Measurements from ENCODE around the gene PCSK5. TPM values are rescaled to one million over a fixed set of nuclear protein-coding genes. Genes with fewer than 3 reads are reported as not detected.

PCSK5 gene
- total RNA-seq, 1 experiment from 2014 or later = 2.1 TPM

GRCh38 chr9:76181020-76181641 lies 290.7 kb downstream of the PCSK5 start:
- peak; percentile 93 for DNase-seq (ENCODE audit: low read depth)

GRCh38 chr9:76181781-76182180 lies 291.3 kb downstream of the PCSK5 start:
- no peak for DNase-seq (ENCODE audit: low read depth)

GRCh38 chr9:76185432-76185831 lies 295.0 kb downstream of the PCSK5 start:
- DNase-seq (ENCODE audit: low read depth) = no peak

GRCh38 chr9:76188286-76188685 lies 297.8 kb downstream of the PCSK5 start:
- DNase-seq (ENCODE audit: low read depth) = no peak

GRCh38 chr9:76188905-76189304 lies 298.4 kb downstream of the PCSK5 start:
- no peak for DNase-seq (ENCODE audit: low read depth)

GRCh38 chr9:76191493-76191892 lies 301.0 kb downstream of the PCSK5 start:
- no peak for DNase-seq (ENCODE audit: low read depth)

GRCh38 chr9:76192013-76192412 lies 301.5 kb downstream of the PCSK5 start:
- no peak for DNase-seq (ENCODE audit: low read depth)

GRCh38 chr9:76194896-76195295 lies 304.4 kb downstream of the PCSK5 start:
- no peak for DNase-seq (ENCODE audit: low read depth)

- DNase-seq (ENCODE audit: low read depth) = no peak
Measured at GRCh38 chr9:76198336-76198735, 307.9 kb downstream of the PCSK5 start.

- DNase-seq (ENCODE audit: low read depth) = no peak
Measured at GRCh38 chr9:76200315-76200714, 309.8 kb downstream of the PCSK5 start.

- DNase-seq (ENCODE audit: low read depth) = no peak
Measured at GRCh38 chr9:76200745-76201144, 310.3 kb downstream of the PCSK5 start.

- DNase-seq (ENCODE audit: low read depth) = no peak
Measured at GRCh38 chr9:76203373-76203772, 312.9 kb downstream of the PCSK5 start.

GRCh38 chr9:76206821-76207220 lies 316.3 kb downstream of the PCSK5 start:
- DNase-seq (ENCODE audit: low read depth) = no peak

- DNase-seq (ENCODE audit: low read depth) = peak; percentile 42
Measured at GRCh38 chr9:76213751-76214150, 323.3 kb downstream of the PCSK5 start.

- DNase-seq (ENCODE audit: low read depth) = peak; percentile 86
Measured at GRCh38 chr9:76215066-76215465, 324.6 kb downstream of the PCSK5 start.

- peak; percentile 96 for DNase-seq (ENCODE audit: low read depth)
Measured at GRCh38 chr9:76216161-76216649, 325.7 kb downstream of the PCSK5 start.

GRCh38 chr9:76218117-76218885 lies 327.8 kb downstream of the PCSK5 start:
- no peak for DNase-seq (ENCODE audit: low read depth)

GRCh38 chr9:76218886-76219445 lies 328.5 kb downstream of the PCSK5 start:
- no peak for DNase-seq (ENCODE audit: low read depth)

GRCh38 chr9:76219560-76220151 lies 329.2 kb downstream of the PCSK5 start:
- no peak for DNase-seq (ENCODE audit: low read depth)

GRCh38 chr9:76221423-76221822 lies 330.9 kb downstream of the PCSK5 start:
- no peak for DNase-seq (ENCODE audit: low read depth)

- DNase-seq (ENCODE audit: low read depth) = no peak
Measured at GRCh38 chr9:76223749-76224340, 333.4 kb downstream of the PCSK5 start.

GRCh38 chr9:76227156-76227555 lies 336.7 kb downstream of the PCSK5 start:
- no peak for DNase-seq (ENCODE audit: low read depth)
